A673 (cell line): ENCODE measurements around the gene ENPP5. TPM values are rescaled to one million over a fixed set of nuclear protein-coding genes. Genes with fewer than 3 reads are reported as not detected.

Source experiments
- BruUV-seq: library from RNA; stranded (reverse); fragments of 400-500 nt; replicated peaks from 2 replicates; lab custom pipeline; 2021; lab: Mats Ljungman, UMichigan
- CTCF ChIA-PET: fragments of 300-600 bp; sonication (Branson Sonifier 250); formaldehyde crosslinking; loops from one replicate; lab custom pipeline; 2022; ENCODE audit warnings: antibody characterized with exemption; lab: Charles Lee
- POLR2A ChIA-PET: fragments of 300-600 bp; sonication (Branson Sonifier 250); formaldehyde crosslinking; loops from one replicate; lab custom pipeline; 2022; ENCODE audit warnings: antibody characterized with exemption; ENCODE audit not compliant: low non-redundant PET; lab: Charles Lee
- DNase-seq: peaks from one replicate; pipeline ENCODE4 v3.0.0-alpha.2; 2015; ENCODE audit warnings: low spot score
- H3K27ac ChIP-seq: fragments of 200-600 bp; sonication (generic); 2 replicates; pipeline ENCODE4 v1.5.1; 2016; ENCODE audit warnings: mixed run types, low read depth, mild to moderate bottlenecking, mixed read lengths, antibody characterized with exemption, low read length; ENCODE audit not compliant: poor library complexity, severe bottlenecking
- H3K27me3 ChIP-seq: fragments of 200-600 bp; sonication (generic); replicated peaks from 2 replicates; pipeline ENCODE4 v1.6.1; 2017; ENCODE audit warnings: mixed run types, low read depth, mild to moderate bottlenecking, mixed read lengths, antibody characterized with exemption, low read length; ENCODE audit not compliant: insufficient read depth, poor library complexity
- H3K36me3 ChIP-seq: fragments of 200-600 bp; sonication (generic); 2 replicates; pipeline ENCODE4 v1.6.1; 2016; ENCODE audit warnings: mixed run types, mild to moderate bottlenecking, mixed read lengths, antibody characterized with exemption, low read length; ENCODE audit not compliant: insufficient read depth, poor library complexity, severe bottlenecking
- H3K4me1 ChIP-seq: fragments of 200-600 bp; sonication (generic); 2 replicates; pipeline ENCODE4 v1.6.1; 2017; ENCODE audit warnings: mixed run types, mild to moderate bottlenecking, mixed read lengths, antibody characterized with exemption, low read length; ENCODE audit not compliant: insufficient read depth, poor library complexity, severe bottlenecking
- H3K4me3 ChIP-seq: fragments of 200-600 bp; sonication (generic); 2 replicates; pipeline ENCODE4 v1.5.1; 2016; ENCODE audit warnings: low read depth, mixed run types, mild to moderate bottlenecking, mixed read lengths, low read length; ENCODE audit not compliant: poor library complexity, severe bottlenecking
- H3K9me3 ChIP-seq: fragments of 200-600 bp; sonication (generic); 2 replicates; pipeline ENCODE4 v1.6.1; 2016; ENCODE audit warnings: mixed run types, low read depth, mild to moderate bottlenecking, mixed read lengths, antibody characterized with exemption, low read length; ENCODE audit not compliant: poor library complexity, severe bottlenecking
- EZH2 ChIP-seq: fragments of 200-600 bp; sonication (generic); IDR thresholded peaks from 2 replicates; pipeline ENCODE4 v1.6.1; 2017; ENCODE audit warnings: borderline replicate concordance, low read depth, mild to moderate bottlenecking, mixed read lengths, antibody characterized with exemption, low read length; ENCODE audit not compliant: poor library complexity, severe bottlenecking
- intact Hi-C: fragments of 100-400 bp; cut with micrococcal nuclease; formaldehyde crosslinking; loops from one replicate; pipeline ENCODE4 v1.10.0; 2022; ENCODE audit not compliant: unreplicated experiment
- total RNA-seq: library from RNA; stranded (reverse); gene quantifications from 2 replicates; pipeline ENCODE4 v1.2.3, GENCODE V29; 2021
- TF ChIP-seq, protein P1 (sequence below): fragments of 300-800, 200-600 bp; sonication (generic); conservative IDR thresholded peaks from 2 replicates; pipeline ENCODE4 v1.5.1; 2017; ENCODE audit warnings: low read depth, mild to moderate bottlenecking, antibody characterized with exemption, low read length, moderate library complexity, mixed read lengths

Gene ENPP5
- total RNA-seq, 1 experiment from 2014 or later: not detected

- Histone ChIP-seq H3K27me3 (peaks cover 15% of the 10 kb centered on the region), H3K9me3 (no peaks in the 10 kb centered on the region), H3K36me3 (no peaks in the 10 kb centered on the region), H3K4me3 (no peak overlapping the region), H3K4me1 (no peaks in the 10 kb centered on the region), H3K27ac (no peak overlapping the region)
- POLR2A ChIA-PET: no interaction called here
- CTCF ChIA-PET: no interaction called here
- no peak for DNase-seq
- BruUV-seq: no TSS peak
- intact Hi-C loops: no loop called here
- no peak for TF ChIP-seq EZH2
- TF ChIP-seq, protein P1, sequence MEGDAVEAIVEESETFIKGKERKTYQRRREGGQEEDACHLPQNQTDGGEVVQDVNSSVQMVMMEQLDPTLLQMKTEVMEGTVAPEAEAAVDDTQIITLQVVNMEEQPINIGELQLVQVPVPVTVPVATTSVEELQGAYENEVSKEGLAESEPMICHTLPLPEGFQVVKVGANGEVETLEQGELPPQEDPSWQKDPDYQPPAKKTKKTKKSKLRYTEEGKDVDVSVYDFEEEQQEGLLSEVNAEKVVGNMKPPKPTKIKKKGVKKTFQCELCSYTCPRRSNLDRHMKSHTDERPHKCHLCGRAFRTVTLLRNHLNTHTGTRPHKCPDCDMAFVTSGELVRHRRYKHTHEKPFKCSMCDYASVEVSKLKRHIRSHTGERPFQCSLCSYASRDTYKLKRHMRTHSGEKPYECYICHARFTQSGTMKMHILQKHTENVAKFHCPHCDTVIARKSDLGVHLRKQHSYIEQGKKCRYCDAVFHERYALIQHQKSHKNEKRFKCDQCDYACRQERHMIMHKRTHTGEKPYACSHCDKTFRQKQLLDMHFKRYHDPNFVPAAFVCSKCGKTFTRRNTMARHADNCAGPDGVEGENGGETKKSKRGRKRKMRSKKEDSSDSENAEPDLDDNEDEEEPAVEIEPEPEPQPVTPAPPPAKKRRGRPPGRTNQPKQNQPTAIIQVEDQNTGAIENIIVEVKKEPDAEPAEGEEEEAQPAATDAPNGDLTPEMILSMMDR: no peak
Measured at GRCh38 chr6:46203391-46204177, 32.8 kb upstream of the ENPP5 start.

DNA sequence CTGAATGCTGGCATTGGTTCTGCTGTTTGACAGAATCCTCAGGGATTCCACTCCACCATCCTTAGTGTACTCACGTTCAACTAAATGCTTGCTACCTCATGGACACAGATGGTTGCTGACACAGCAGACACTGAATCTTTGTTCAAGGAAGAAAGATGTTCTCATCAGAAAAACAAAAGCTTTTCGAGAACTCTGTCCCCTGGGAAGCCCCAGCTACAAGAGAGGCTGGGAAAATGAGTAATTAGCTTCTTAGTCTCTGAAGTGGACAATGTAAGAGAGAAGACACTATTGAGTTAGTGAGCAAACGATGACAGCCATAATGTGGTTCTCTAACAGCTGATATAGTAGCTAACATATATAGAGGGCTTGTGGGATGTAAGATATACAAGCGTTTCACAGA is 30.9 kb upstream of the ENPP5 start:
- Histone ChIP-seq H3K27ac (no peak overlapping the region), H3K4me3 (no peak overlapping the region), H3K9me3 (no peaks in the 10 kb centered on the region), H3K4me1 (no peaks in the 10 kb centered on the region), H3K36me3 (no peaks in the 10 kb centered on the region), H3K27me3 (peaks cover 15% of the 10 kb centered on the region)
- no TSS peak for BruUV-seq
- CTCF ChIA-PET: no interaction called here
- DNase-seq: no peak
- intact Hi-C loops: no loop called here
- TF ChIP-seq, protein P1: no peak
- TF ChIP-seq EZH2: no peak
- POLR2A ChIA-PET: no interaction called here

DNA sequence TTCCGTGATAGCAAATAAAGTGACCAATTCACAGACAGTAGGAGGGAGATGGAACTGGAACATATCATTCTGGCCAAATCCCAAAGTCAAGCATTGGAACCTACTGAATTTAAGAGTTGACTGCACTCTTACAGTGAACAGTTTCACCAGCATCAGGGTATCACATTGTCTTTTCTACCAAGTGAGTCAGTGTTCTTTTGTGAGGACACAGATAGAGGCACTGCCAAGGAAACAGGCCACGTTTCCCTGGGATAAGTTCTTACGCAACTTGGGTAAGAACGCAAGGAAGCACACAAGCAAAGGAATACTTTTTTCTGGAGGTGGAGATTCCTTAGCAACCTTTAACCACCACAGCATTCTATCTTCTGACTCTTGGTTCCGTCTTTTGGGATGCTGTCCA is 28.6 kb upstream of the ENPP5 start:
- peaks cover 15% of the 10 kb centered on the region for H3K27me3 ChIP-seq
- no peak overlapping the region for H3K4me3 ChIP-seq
- H3K36me3 ChIP-seq: no peaks in the 10 kb centered on the region
- intact Hi-C loops: no loop called here
- no peak for TF ChIP-seq EZH2
- TF ChIP-seq, protein P1: no peak
- ChIA-PET POLR2A (no interaction called here), CTCF (no interaction called here)
- H3K4me1 ChIP-seq: no peaks in the 10 kb centered on the region
- DNase-seq: no peak
- no peak overlapping the region for H3K27ac ChIP-seq
- BruUV-seq: no TSS peak
- H3K9me3 ChIP-seq: no peaks in the 10 kb centered on the region
